Hepatocyte (in vitro differentiated cells): ENCODE data around the gene SUPV3L1. TPM values are rescaled to one million over a fixed set of nuclear protein-coding genes. Genes with fewer than 3 reads are reported as not detected.

Experiments used
- DNase-seq: peaks from one replicate; pipeline ENCODE4 v3.0.0-alpha.2; 2016; ENCODE audit warnings: low spot score
- H2AFZ ChIP-seq: fragments of 200-600 bp; sonication (generic); 2 replicates; pipeline ENCODE4 v1.6.0; 2016; ENCODE audit warnings: antibody characterized with exemption, mild to moderate bottlenecking
- H3K27ac ChIP-seq: fragments of 200-600 bp; sonication (generic); 2 replicates; pipeline ENCODE4 v1.5.1; 2016; ENCODE audit warnings: mild to moderate bottlenecking
- H3K27me3 ChIP-seq: fragments of 200-600 bp; sonication (generic); 2 replicates; pipeline ENCODE4 v1.6.1; 2016
- H3K36me3 ChIP-seq: fragments of 200-600 bp; sonication (generic); replicated peaks from 2 replicates; pipeline ENCODE4 v1.5.1; 2016; ENCODE audit warnings: low read depth; ENCODE audit not compliant: insufficient read depth
- H3K4me1 ChIP-seq: fragments of 200-600 bp; sonication (generic); 2 replicates; pipeline ENCODE4 v1.5.1; 2016; ENCODE audit warnings: mild to moderate bottlenecking, moderate library complexity; ENCODE audit not compliant: insufficient read depth
- H3K4me2 ChIP-seq: fragments of 200-600 bp; sonication (generic); 2 replicates; pipeline ENCODE4 v1.6.0; 2016
- H3K4me3 ChIP-seq: fragments of 200-600 bp; sonication (generic); 2 replicates; pipeline ENCODE4 v1.5.1; 2016; ENCODE audit warnings: mild to moderate bottlenecking
- H3K79me2 ChIP-seq: fragments of 200-600 bp; sonication (generic); 2 replicates; pipeline ENCODE4 v1.6.0; 2017; ENCODE audit warnings: mild to moderate bottlenecking
- H3K9me2 ChIP-seq: fragments of 200-600 bp; sonication (generic); replicated peaks from 2 replicates; pipeline ENCODE4 v1.6.0; 2017; ENCODE audit warnings: mild to moderate bottlenecking; ENCODE audit not compliant: insufficient read depth
- H3K9me3 ChIP-seq: fragments of 200-600 bp; sonication (generic); 2 replicates; pipeline ENCODE4 v1.5.1; 2016; ENCODE audit warnings: low read depth, mild to moderate bottlenecking
- H4K20me1 ChIP-seq: fragments of 200-600 bp; sonication (generic); 2 replicates; pipeline ENCODE4 v1.6.0; 2016; ENCODE audit warnings: mild to moderate bottlenecking; ENCODE audit not compliant: insufficient read depth, poor library complexity, severe bottlenecking
- EZH2 ChIP-seq: fragments of 200-600 bp; sonication (generic); IDR thresholded peaks from 2 replicates; pipeline ENCODE4 v1.6.1; 2016; ENCODE audit warnings: antibody characterized with exemption, mild to moderate bottlenecking, borderline replicate concordance
- EZH2phosphoT487 ChIP-seq: fragments of 200-600 bp; sonication (generic); IDR thresholded peaks from one replicate; pipeline ENCODE4 v1.6.1; 2018; ENCODE audit warnings: antibody characterized with exemption, mild to moderate bottlenecking, low read depth, moderate library complexity; ENCODE audit not compliant: unreplicated experiment, severe bottlenecking
- WGBS: methylation state at CpG from one replicate; pipeline ENCODE4 v1.1.6; 2016; ENCODE audit warnings: low lambda C conversion rate; ENCODE audit errors: missing lambda C conversion rate; 5-methylcytosine and 5-hydroxymethylcytosine counted together
- polyA plus RNA-seq: library from polyadenylated mRNA; unstranded; fragments of >200 nt; fragmentation: Nextera tagmentation; extraction: Ambion mirVana; gene quantifications from 2 replicates; pipeline ENCODE4 v1.2.1, GENCODE V29; 2016
- total RNA-seq: library from RNA; depleted of rRNA; stranded (reverse); fragments of >200 nt; gene quantifications from 2 replicates; pipeline ENCODE4 v1.2.3, GENCODE V29; 2014
- TF ChIP-seq, protein P1 (sequence below): fragments of 200-600 bp; sonication (generic); IDR thresholded peaks from 2 replicates; pipeline ENCODE4 v1.5.1; 2016; ENCODE audit warnings: antibody characterized with exemption, mild to moderate bottlenecking; ENCODE audit not compliant: poor library complexity

The SUPV3L1 gene
- total and polyA plus RNA-seq, 2 experiments from 2014 or later, result 27.6 to 27.9 TPM

DNA sequence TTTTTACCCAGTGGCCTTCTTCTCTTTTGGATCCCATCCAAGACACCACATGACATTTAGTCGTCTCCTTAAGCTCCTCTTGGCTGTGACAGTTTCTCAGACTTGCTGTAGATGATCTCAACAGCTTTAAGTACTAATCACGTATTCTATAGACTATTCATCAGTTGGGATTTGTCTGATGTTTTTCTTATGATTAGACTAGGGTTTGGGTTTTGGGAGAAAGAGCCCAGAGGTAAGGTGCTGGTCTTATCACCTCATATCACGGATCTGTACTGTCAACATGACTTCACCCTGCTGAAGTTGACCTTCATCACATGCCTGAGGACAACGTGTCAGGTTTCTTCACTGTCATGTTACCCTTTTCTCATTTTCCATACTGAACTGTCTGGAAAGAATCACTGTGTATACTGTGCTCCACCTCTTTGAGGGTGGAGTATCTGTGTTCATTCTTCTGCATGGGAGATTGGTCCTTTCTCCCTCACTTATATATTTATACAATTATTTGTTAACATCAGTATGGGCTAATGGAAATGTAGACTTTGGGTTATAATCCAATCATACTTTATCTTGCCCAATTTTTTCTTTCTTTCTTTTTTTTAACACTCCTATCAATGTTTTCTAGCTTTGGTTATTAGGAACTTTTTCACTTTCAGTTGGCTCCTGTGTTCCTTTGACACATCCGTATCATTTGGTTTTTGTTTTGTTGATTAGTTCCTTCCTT is 33.7 kb downstream of the SUPV3L1 start:
- H3K4me3 ChIP-seq, result no peak overlapping the region
- DNase-seq, result peak; percentile 28
- H3K27ac ChIP-seq, result peak overlapping the region; percentile 47
- H4K20me1 ChIP-seq, result no peaks in the 10 kb centered on the region
- H3K4me2 ChIP-seq, result no peak overlapping the region
- no peaks in the 10 kb centered on the region for H3K79me2 ChIP-seq
- no peaks in the 10 kb centered on the region for H3K9me2 ChIP-seq
- 56% methylated on average over 5 of the region's 5 CpGs for WGBS
- H3K4me1 ChIP-seq, result peaks cover 13% of the 10 kb centered on the region
- H3K9me3 ChIP-seq, result no peaks in the 10 kb centered on the region
- H3K36me3 ChIP-seq, result no peaks in the 10 kb centered on the region
- TF ChIP-seq EZH2 (no peak), EZH2phosphoT487 (no peak)
- TF ChIP-seq, protein P1, sequence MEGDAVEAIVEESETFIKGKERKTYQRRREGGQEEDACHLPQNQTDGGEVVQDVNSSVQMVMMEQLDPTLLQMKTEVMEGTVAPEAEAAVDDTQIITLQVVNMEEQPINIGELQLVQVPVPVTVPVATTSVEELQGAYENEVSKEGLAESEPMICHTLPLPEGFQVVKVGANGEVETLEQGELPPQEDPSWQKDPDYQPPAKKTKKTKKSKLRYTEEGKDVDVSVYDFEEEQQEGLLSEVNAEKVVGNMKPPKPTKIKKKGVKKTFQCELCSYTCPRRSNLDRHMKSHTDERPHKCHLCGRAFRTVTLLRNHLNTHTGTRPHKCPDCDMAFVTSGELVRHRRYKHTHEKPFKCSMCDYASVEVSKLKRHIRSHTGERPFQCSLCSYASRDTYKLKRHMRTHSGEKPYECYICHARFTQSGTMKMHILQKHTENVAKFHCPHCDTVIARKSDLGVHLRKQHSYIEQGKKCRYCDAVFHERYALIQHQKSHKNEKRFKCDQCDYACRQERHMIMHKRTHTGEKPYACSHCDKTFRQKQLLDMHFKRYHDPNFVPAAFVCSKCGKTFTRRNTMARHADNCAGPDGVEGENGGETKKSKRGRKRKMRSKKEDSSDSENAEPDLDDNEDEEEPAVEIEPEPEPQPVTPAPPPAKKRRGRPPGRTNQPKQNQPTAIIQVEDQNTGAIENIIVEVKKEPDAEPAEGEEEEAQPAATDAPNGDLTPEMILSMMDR, result no peak
- H3K27me3 ChIP-seq, result no peaks in the 10 kb centered on the region
- no peak overlapping the region for H2AFZ ChIP-seq

DNA sequence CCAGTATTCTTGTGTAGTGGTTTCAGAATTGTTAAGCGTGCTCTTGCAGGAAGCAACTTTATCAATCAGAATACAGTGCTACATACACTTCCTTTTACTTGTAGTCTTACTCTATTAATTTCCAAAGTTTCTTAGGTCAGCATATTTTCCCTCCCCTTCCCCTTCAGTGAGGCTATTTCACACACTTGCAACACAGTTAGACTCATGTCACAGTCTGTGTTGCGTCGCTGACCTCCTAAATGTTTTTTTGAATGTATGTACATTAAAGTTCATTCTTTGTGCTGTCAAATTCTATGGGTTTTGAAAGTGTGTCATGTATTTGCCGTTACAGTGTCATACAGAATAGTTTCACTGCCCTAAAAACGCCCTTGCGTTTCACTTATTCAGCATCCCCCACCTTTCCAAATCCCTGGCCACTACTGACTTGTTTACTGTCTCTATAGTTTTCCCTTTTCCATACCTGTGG is 34.7 kb downstream of the SUPV3L1 start:
- Histone ChIP-seq H4K20me1 (no peaks in the 10 kb centered on the region), H3K4me2 (no peak overlapping the region), H3K27ac (no peak overlapping the region), H3K27me3 (no peaks in the 10 kb centered on the region), H2AFZ (no peak overlapping the region), H3K4me3 (no peak overlapping the region), H3K36me3 (no peaks in the 10 kb centered on the region), H3K9me2 (no peaks in the 10 kb centered on the region), H3K79me2 (no peaks in the 10 kb centered on the region), H3K4me1 (peaks cover 13% of the 10 kb centered on the region), H3K9me3 (no peaks in the 10 kb centered on the region)
- TF ChIP-seq, protein P1, result no peak
- no peak for TF ChIP-seq EZH2
- TF ChIP-seq EZH2phosphoT487, result no peak
- DNase-seq, result no peak
- 95% methylated on average over 6 of the region's 6 CpGs for WGBS

- Histone ChIP-seq H3K79me2 (no peaks in the 10 kb centered on the region), H3K27me3 (no peaks in the 10 kb centered on the region), H2AFZ (no peak overlapping the region), H3K36me3 (no peaks in the 10 kb centered on the region), H3K27ac (peak overlapping the region; percentile 52), H3K4me1 (peaks cover 13% of the 10 kb centered on the region), H3K9me3 (no peaks in the 10 kb centered on the region), H3K9me2 (no peaks in the 10 kb centered on the region), H4K20me1 (no peaks in the 10 kb centered on the region), H3K4me3 (no peak overlapping the region), H3K4me2 (peak overlapping the region; percentile 47)
- 55% methylated on average over 10 of the region's 10 CpGs for WGBS
- no peak for DNase-seq
- TF ChIP-seq EZH2 (no peak), EZH2phosphoT487 (no peak)
- TF ChIP-seq, protein P1, result no peak
These were observed 35.6 kb downstream of the SUPV3L1 start for GRCh38 chr10:69215405-69216171.
